Ascending aorta (tissue), 1 donor: ENCODE results near the gene TRMT6. TPM values are rescaled to one million over a fixed set of nuclear protein-coding genes. Genes with fewer than 3 reads are reported as not detected.

Experiments
- total RNA-seq: library from RNA; depleted of rRNA; stranded (reverse); fragments of >200 nt; gene quantifications from one replicate; pipeline ENCODE4 v1.1.0, GENCODE V29; 2016

The TRMT6 gene
- total RNA-seq, 1 donor from 2014 or later = 7.8 TPM

Other genes starting within 250 kb of the TRMT6 start
- gene SHLD1, start 200.1 kb downstream of the TRMT6 start, total RNA-seq = not detected
- gene CHGB, start 39.0 kb downstream of the TRMT6 start, total RNA-seq = 1.7 TPM
- gene MCM8, start 119 bp upstream of the TRMT6 start, total RNA-seq = 0.96 TPM
- gene CRLS1, start 55.6 kb upstream of the TRMT6 start, total RNA-seq = 17.2 TPM
- gene LRRN4, start 103.5 kb upstream of the TRMT6 start, total RNA-seq = not detected
- gene FERMT1, start 172.5 kb upstream of the TRMT6 start, total RNA-seq = 0.75 TPM